NOMO-1 treated with DMSO at 0.1 percent for 48 hours (cell line): ENCODE data around the gene FLT4.

Experiments
- DNase-seq: peaks from one replicate; lab custom pipeline; 2025; ENCODE audit not compliant: unreplicated experiment; lab: John Stamatoyannopoulos, UW

FLT4 gene

GRCh38 chr5:180594311-180595045 is 54.9 kb downstream of the FLT4 start:
- DNase-seq: no peak

GRCh38 chr5:180593446-180594206 is 55.8 kb downstream of the FLT4 start:
- no peak for DNase-seq

- DNase-seq: no peak
Measured at GRCh38 chr5:180592176-180592575, 57.2 kb downstream of the FLT4 start.

GRCh38 chr5:180591311-180591887 is 58.0 kb downstream of the FLT4 start, which contains the start of gene SCGB3A1:
Gene SCGB3A1 (minus strand): TSS chr5:180591499. CDS start chr5:180591462, 37 bp downstream.
- DNase-seq: peak; percentile 31

GRCh38 chr5:180590543-180591310 is 58.7 kb downstream of the FLT4 start:
- no peak for DNase-seq

GRCh38 chr5:180589771-180590542 is 59.4 kb downstream of the FLT4 start:
- DNase-seq: no peak

GRCh38 chr5:180586870-180587269 is 62.5 kb downstream of the FLT4 start:
- no peak for DNase-seq

GRCh38 chr5:180586204-180586603 is 63.2 kb downstream of the FLT4 start:
- no peak for DNase-seq

GRCh38 chr5:180583738-180584137 is 65.7 kb downstream of the FLT4 start:
- no peak for DNase-seq

- DNase-seq: no peak
Measured at GRCh38 chr5:180580681-180581080, 68.7 kb downstream of the FLT4 start.

GRCh38 chr5:180575571-180575970 is 73.8 kb downstream of the FLT4 start:
- DNase-seq: no peak

GRCh38 chr5:180568914-180569313 is 80.5 kb downstream of the FLT4 start:
- DNase-seq: no peak

GRCh38 chr5:180563994-180564393 is 85.4 kb downstream of the FLT4 start:
- DNase-seq: no peak

GRCh38 chr5:180558232-180558631 is 91.2 kb downstream of the FLT4 start:
- DNase-seq: no peak

GRCh38 chr5:180557217-180557809 is 92.1 kb downstream of the FLT4 start:
- DNase-seq: no peak

GRCh38 chr5:180555168-180555921 is 94.1 kb downstream of the FLT4 start:
- DNase-seq: no peak

GRCh38 chr5:180553530-180553929 is 95.9 kb downstream of the FLT4 start:
- no peak for DNase-seq
